Vagina (tissue), 2 donors: ENCODE measurements around the gene PLK5. TPM values are rescaled to one million over a fixed set of nuclear protein-coding genes. Genes with fewer than 3 reads are reported as not detected.
A peak's percentile ranks its signal among the peaks of the same experiment; 100 is the strongest.

Experiments used
- DNase-seq, 2 donors: peaks; one replicate each; pipeline ENCODE4 v3.0.0-alpha.2; 2017; ENCODE audit errors: extremely low spot score in 2 of 2
- H3K27ac ChIP-seq: fragments of 200-600 bp; sonication (generic); one replicate; pipeline ENCODE4 v1.5.1; 2019
- H3K27me3 ChIP-seq: fragments of 200-600 bp; sonication (generic); one replicate; pipeline ENCODE4 v1.5.1; 2019
- H3K36me3 ChIP-seq, 2 donors: fragments of 200-600 bp; sonication (generic); one replicate each; pipeline ENCODE4 v1.5.1; 2017 to 2019
- H3K4me1 ChIP-seq: fragments of 200-600 bp; sonication (generic); one replicate; pipeline ENCODE4 v1.5.1; 2019
- H3K4me3 ChIP-seq, 2 donors: fragments of 200-600 bp; sonication (generic); 1 replicate in 1 of 2; 2 replicates in 1 of 2; pipeline ENCODE4 v1.5.1; 2016 to 2019
- H3K9me3 ChIP-seq: fragments of 200-600 bp; sonication (generic); one replicate; pipeline ENCODE4 v1.5.1; 2019
- POLR2A ChIP-seq, 2 donors: fragments of 450-650 bp; IDR thresholded peaks; one replicate each; pipeline ENCODE4 v1.6.1; 2017; ENCODE audit warnings: antibody characterized with exemption in 2 of 2, mild to moderate bottlenecking in 2 of 2, moderate library complexity in 2 of 2
- POLR2AphosphoS5 ChIP-seq, 2 donors: sonication (generic); formaldehyde crosslinking; IDR thresholded peaks; one replicate each; pipeline ENCODE4 v1.9.0; 2017; ENCODE audit warnings: antibody characterized with exemption in 2 of 2, mild to moderate bottlenecking in 2 of 2, low read depth in 1 of 2; ENCODE audit not compliant: insufficient read depth in 1 of 2
- intact Hi-C: fragments of 100-400 bp; cut with DNase I; formaldehyde crosslinking; loops from one replicate; pipeline ENCODE4 v1.15.1; 2023
- total RNA-seq: library from RNA; depleted of rRNA; stranded (reverse); fragments of >200 nt; gene quantifications from one replicate; pipeline ENCODE4 v1.2.3, GENCODE V29; 2016
- TF ChIP-seq, protein P1 (sequence below), 3 experiments: fragments of 450-650 bp in 2 of 3; fragments of 200-600 bp in 1 of 3; sonication (generic) in 1 of 3; IDR thresholded peaks; one replicate each; pipeline ENCODE4 v1.5.1; 2017 to 2019; ENCODE audit warnings: antibody characterized with exemption in 3 of 3, mild to moderate bottlenecking in 2 of 3, moderate library complexity in 2 of 3

The PLK5 gene
- total RNA-seq, 1 donor from 2014 or later = 0.49 TPM

DNA sequence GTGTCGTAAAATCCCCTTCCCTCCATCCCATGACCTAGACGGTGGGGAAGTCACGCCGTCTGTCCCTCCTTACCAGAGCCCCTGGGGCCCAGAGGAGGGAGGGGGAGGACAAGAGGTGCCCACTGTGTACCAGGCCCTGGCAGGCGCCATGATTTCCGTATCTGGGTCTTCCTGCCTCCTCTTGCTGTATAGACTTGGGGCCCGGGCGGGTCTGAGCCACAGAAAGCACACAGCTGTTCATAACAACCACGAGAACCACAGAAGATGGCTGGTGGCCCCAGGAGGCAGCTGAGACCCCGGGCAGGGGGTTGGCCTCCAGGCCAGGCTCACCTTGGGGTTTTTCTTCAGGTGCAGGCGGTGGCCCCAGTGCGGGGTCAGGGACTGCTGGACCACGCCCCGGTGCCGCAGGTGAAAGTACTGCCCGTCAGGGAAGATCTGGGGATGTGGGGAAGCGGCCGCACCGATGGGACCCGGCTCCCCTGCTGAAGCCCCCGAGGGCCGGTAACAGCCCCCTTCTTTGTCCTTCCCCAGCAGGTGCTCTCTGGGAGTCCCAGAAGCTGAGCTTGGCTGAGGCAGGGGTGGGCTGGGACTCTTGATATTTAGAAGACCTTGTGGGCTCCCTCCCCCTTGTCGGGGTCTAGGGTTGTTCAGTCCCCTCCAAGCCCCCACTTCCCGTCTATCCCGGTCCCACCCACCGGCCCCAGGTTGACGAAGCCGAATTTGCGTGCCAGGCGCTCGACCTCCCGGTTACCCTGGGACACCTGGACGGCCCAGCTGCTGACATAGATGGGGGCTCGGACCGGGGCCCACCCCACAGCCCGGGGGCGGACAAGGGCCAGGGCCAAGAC is 34.2 kb upstream of the PLK5 start:
- intact Hi-C loops = no loop called here
- no peak for DNase-seq
- H3K4me3 ChIP-seq = peak overlapping the region; percentile 52 to 54
- no peaks in the 10 kb centered on the region for H3K9me3 ChIP-seq
- H3K36me3 ChIP-seq = no peaks in the 10 kb centered on the region
- H3K4me1 ChIP-seq = peaks cover 16% of the 10 kb centered on the region
- H3K27me3 ChIP-seq = no peaks in the 10 kb centered on the region
- no peak for TF ChIP-seq POLR2AphosphoS5 (IDR thresholded peaks at IDR 0.05; ENCODE audit: insufficient read depth in 1 of 2, low read depth in 1 of 2)
- TF ChIP-seq, protein P1, sequence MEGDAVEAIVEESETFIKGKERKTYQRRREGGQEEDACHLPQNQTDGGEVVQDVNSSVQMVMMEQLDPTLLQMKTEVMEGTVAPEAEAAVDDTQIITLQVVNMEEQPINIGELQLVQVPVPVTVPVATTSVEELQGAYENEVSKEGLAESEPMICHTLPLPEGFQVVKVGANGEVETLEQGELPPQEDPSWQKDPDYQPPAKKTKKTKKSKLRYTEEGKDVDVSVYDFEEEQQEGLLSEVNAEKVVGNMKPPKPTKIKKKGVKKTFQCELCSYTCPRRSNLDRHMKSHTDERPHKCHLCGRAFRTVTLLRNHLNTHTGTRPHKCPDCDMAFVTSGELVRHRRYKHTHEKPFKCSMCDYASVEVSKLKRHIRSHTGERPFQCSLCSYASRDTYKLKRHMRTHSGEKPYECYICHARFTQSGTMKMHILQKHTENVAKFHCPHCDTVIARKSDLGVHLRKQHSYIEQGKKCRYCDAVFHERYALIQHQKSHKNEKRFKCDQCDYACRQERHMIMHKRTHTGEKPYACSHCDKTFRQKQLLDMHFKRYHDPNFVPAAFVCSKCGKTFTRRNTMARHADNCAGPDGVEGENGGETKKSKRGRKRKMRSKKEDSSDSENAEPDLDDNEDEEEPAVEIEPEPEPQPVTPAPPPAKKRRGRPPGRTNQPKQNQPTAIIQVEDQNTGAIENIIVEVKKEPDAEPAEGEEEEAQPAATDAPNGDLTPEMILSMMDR (IDR thresholded peaks at IDR 0.05) = no peak
- TF ChIP-seq POLR2A (IDR thresholded peaks at IDR 0.05) = no peak
- peak overlapping the region; percentile 74 for H3K27ac ChIP-seq

DNA sequence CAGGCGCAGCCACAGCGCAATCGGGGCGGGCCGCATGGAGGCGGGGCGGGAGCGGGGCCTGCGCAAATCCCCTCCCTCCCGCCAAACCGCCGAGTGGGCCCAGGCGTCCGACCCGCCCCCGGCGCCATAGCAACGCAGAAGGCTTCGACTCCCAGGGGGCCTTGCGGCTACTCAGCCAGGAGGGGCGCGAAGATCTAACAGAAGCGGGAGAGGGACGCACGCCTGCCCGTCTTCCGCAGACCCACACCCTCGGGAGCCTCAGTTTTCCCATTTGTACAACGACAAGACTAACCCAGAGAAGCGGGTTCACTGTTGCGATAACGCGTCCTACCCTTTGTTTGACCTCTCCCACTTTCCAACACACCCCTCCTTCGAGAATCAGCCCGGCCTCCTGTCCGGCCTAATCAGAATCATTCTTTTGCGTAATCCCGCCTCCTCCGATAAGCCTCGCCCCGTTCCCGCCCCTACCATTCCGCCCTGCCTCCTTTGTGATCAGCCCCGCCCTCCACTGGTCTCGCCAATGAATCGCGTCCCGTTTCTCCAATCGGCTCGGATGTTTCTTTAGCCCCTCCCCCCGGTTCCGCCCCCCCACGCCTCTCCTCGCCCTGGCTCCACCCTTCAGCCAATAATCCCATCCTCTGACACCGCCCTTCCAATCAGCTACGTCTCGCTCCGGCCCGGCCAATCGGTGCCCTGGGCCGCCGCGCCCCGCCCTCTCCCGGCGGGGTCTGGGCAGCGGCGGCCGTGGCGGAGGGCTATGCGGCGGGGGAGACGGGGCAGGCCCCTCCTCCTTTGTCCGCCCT is 33.4 kb upstream of the PLK5 start, which contains the start of gene PCSK4:
Gene PCSK4 (minus strand): TSS at position 40 of the 803 bp plus-strand sequence. CDS start 4 bp downstream, at position 36.
- peak within 1 kb of the TSS; percentile 54 to 74 for H3K4me3 ChIP-seq
- TF ChIP-seq, protein P1 (IDR thresholded peaks at IDR 0.05) = no peak
- peak; percentile 64 to 75 for TF ChIP-seq POLR2AphosphoS5 (IDR thresholded peaks at IDR 0.05; ENCODE audit: insufficient read depth in 1 of 2, low read depth in 1 of 2)
- H3K27ac ChIP-seq = peak within 1 kb of the TSS; percentile 74
- no peaks in the 10 kb centered on the region for H3K9me3 ChIP-seq
- no peaks in the 10 kb centered on the region for H3K36me3 ChIP-seq
- peak in 1 of 2 donors; percentile 99 for DNase-seq
- intact Hi-C loops = no loop called here
- peaks cover 16% of the 10 kb centered on the region for H3K4me1 ChIP-seq
- no peaks in the 10 kb centered on the region for H3K27me3 ChIP-seq

DNA sequence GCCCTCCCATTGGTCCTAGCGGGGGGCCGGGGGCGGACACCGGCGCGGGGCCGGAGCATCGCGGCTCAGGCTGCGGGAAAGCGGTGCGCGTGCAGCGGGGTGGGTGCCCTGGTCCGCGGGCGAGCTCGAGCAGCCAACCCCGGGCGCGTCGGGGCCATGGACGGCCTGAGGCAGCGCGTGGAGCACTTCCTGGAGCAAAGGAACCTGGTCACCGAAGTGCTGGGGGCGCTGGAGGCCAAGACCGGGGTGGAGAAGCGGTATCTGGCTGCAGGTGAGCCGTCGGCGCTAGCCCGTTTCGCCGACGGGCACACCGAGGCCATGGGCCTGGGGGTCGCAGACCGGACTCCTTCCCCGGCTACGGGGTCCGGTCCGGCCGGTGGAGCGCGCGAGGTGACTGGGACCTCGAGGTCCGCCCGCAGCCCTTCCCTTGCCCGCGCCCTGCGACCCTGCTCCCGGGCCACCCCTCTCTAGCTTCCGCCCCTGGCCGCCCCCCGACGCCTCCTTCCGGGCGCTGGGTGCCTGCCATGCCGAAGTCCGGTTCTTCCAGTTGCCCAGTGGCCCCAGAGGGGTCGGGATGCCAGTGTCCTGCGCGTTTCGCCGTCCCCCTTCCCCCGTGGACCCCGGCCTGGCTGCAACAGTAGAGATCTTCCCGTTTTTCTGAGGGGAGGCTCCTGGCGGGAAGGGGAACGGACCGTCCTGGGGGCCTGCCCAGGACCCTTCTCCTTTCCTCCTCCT is 32.6 kb upstream of the PLK5 start, which contains the start of gene REEP6:
Gene REEP6 (plus strand): TSS at position 68 of the 735 bp plus-strand sequence. CDS start 89 bp downstream, at position 157.
- no peaks in the 10 kb centered on the region for H3K27me3 ChIP-seq
- no peaks in the 10 kb centered on the region for H3K9me3 ChIP-seq
- peak within 1 kb of the TSS; percentile 74 for H3K27ac ChIP-seq
- no peak for DNase-seq
- H3K36me3 ChIP-seq = no peaks in the 10 kb centered on the region
- H3K4me3 ChIP-seq = peak within 1 kb of the TSS; percentile 54 to 74
- TF ChIP-seq POLR2A (IDR thresholded peaks at IDR 0.05) (no peak), POLR2AphosphoS5 (IDR thresholded peaks at IDR 0.05; ENCODE audit: insufficient read depth in 1 of 2, low read depth in 1 of 2) (no peak)
- TF ChIP-seq, protein P1 (IDR thresholded peaks at IDR 0.05) = no peak
- intact Hi-C loops = no loop called here
- peaks cover 16% of the 10 kb centered on the region for H3K4me1 ChIP-seq

DNA sequence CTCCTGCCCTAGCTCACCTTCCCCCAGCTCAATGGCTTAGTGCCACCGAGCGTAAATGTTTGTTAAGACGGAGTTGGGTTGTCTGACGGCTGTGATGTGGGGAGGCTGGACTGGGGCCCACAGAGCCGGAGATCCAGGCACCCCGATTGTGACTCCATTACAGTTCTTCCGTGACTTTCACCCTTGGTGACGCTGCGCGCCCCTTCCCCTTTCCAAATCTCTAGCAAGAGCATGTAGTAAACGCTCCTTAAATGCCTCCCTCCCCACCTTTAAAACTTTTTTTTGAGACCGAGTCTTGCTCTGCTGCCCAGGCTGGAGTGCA is 32.1 kb upstream of the PLK5 start:
- DNase-seq = no peak

More for the DNA sequence above, 32.1 kb upstream of the PLK5 start:
- H3K9me3 ChIP-seq = no peaks in the 10 kb centered on the region
- intact Hi-C loops = no loop called here
- H3K4me1 ChIP-seq = peaks cover 16% of the 10 kb centered on the region
- no peaks in the 10 kb centered on the region for H3K36me3 ChIP-seq
- H3K27me3 ChIP-seq = no peaks in the 10 kb centered on the region
- no peak overlapping the region for H3K27ac ChIP-seq
- H3K4me3 ChIP-seq = peak overlapping the region in 1 of 2 donors; percentile 74
- TF ChIP-seq, protein P1 (IDR thresholded peaks at IDR 0.05) = no peak
